K562 (cell line): Measurements from ENCODE around the gene RBM5. TPM values are rescaled to one million over a fixed set of nuclear protein-coding genes. Genes with fewer than 3 reads are reported as not detected.

Source experiments
- FOXK2 ChIP-seq, 2 experiments: fragments of 450-650 bp; IDR thresholded peaks in 1 of 2; conservative IDR thresholded peaks in 1 of 2; 2 replicates each; pipeline ENCODE4 v1.6.1; 2016; ENCODE audit warnings: low read depth in 2 of 2, mild to moderate bottlenecking in 1 of 2
- ID3 ChIP-seq, 2 experiments: fragments of 250-450 bp in 1 of 2; fragments of 450-650 bp in 1 of 2; sonication (Bioruptor Pico) in 1 of 2; IDR thresholded peaks; 2 replicates each; pipeline versions ENCODE4 v1.6.1 to v1.8.0; 2016 to 2021; ENCODE audit warnings: mild to moderate bottlenecking in 2 of 2, moderate library complexity in 2 of 2, missing compliant biosample characterization in 1 of 2, missing genetic modification characterization in 1 of 2
- KHSRP ChIP-seq: fragments of 450-650 bp; IDR thresholded peaks from 2 replicates; pipeline ENCODE4 v1.6.1; 2017
- NR2C2 ChIP-seq, 2 experiments: fragments of 200-800 bp in 1 of 2; sonication (Bioruptor generic) in 1 of 2; sonication (generic) in 1 of 2; formaldehyde crosslinking in 1 of 2; IDR thresholded peaks; 2 replicates each; pipeline versions ENCODE4 v1.6.1 to v1.8.0; 2016 to 2022; ENCODE audit warnings: mild to moderate bottlenecking in 1 of 2, missing compliant biosample characterization in 1 of 2, missing genetic modification characterization in 1 of 2, missing genetic modification reagents in 1 of 2
- PHF8 ChIP-seq: fragments of 200-600 bp; sonication (generic); IDR thresholded peaks from 2 replicates; pipeline ENCODE4 v1.6.1; 2012; ENCODE audit warnings: mixed run types, mild to moderate bottlenecking, inconsistent platforms, low read length, moderate library complexity, borderline replicate concordance
- PPARD ChIP-seq: fragments of 250-450 bp; sonication (Bioruptor Pico); IDR thresholded peaks from 2 replicates; pipeline ENCODE4 v1.8.0; 2022; ENCODE audit warnings: inconsistent platforms, mild to moderate bottlenecking, moderate library complexity
- PRMT5 ChIP-seq: sonication (generic); formaldehyde crosslinking; IDR thresholded peaks from 2 replicates; pipeline ENCODE4 v1.5.0; 2020; ENCODE audit warnings: missing genetic modification reagents
- PYGO2 ChIP-seq: fragments of 450-650 bp; IDR thresholded peaks from 2 replicates; pipeline ENCODE4 v1.6.1; 2016; ENCODE audit warnings: mild to moderate bottlenecking, missing genetic modification characterization, moderate library complexity, missing compliant biosample characterization
- SAP30 ChIP-seq: fragments of 200-600 bp; sonication (generic); IDR thresholded peaks from 2 replicates; pipeline ENCODE4 v1.6.1; 2012; ENCODE audit warnings: borderline replicate concordance, low read depth, mild to moderate bottlenecking, moderate library complexity, low read length, control low read depth, inconsistent platforms; ENCODE audit not compliant: insufficient read depth, poor library complexity, severe bottlenecking
- STAT5B ChIP-seq: fragments of 250-450 bp; sonication (Bioruptor Pico); IDR thresholded peaks from 2 replicates; pipeline ENCODE4 v1.8.0; 2021; ENCODE audit warnings: mild to moderate bottlenecking, inconsistent platforms
- STAT6 ChIP-seq: sonication (generic); formaldehyde crosslinking; IDR thresholded peaks from 2 replicates; pipeline ENCODE4 v1.8.1; 2023; ENCODE audit warnings: mild to moderate bottlenecking, missing genetic modification reagents
- TGIF2 ChIP-seq: sonication (generic); formaldehyde crosslinking; IDR thresholded peaks from 2 replicates; pipeline ENCODE4 v1.8.1; 2022; ENCODE audit warnings: mild to moderate bottlenecking, missing genetic modification reagents, moderate library complexity
- VEZF1 ChIP-seq: fragments of 200-800 bp; sonication (Bioruptor generic); IDR thresholded peaks from 2 replicates; pipeline ENCODE4 v1.6.1; 2017; ENCODE audit warnings: missing genetic modification characterization, missing compliant biosample characterization
- XRCC4 ChIP-seq: IDR thresholded peaks from one replicate; pipeline ENCODE4 v1.6.1; 2011; ENCODE audit not compliant: insufficient read depth, insufficient read length; ENCODE audit errors: extremely low read depth
- polyA plus RNA-seq, 8 experiments: library from polyadenylated mRNA; depleted of rRNA in 4 of 8; stranded (reverse) in 5 of 8; unstranded in 3 of 8; fragments of >200 nt; fragmentation: Nextera tagmentation in 2 of 8; fragmentation: Illumina TruSeq in 1 of 8; extraction: Ambion mirVana in 2 of 8; extraction: Trizol in 1 of 8; gene quantifications; 2 replicates each; pipeline versions ENCODE4 v1.2.1 to v1.2.3, GENCODE V29; 2011 to 2014; ENCODE audit warnings: inconsistent platforms in 1 of 8, missing spikeins in 1 of 8
- total RNA-seq, 7 experiments: library from RNA; depleted of rRNA in 6 of 7; stranded (reverse); fragments of >200 nt in 6 of 7; fragmentation: Illumina TruSeq in 2 of 7; extraction: Trizol in 2 of 7; gene quantifications; 2 replicates each; pipeline versions ENCODE4 v1.2.1 to v1.2.3, GENCODE V29; 2011 to 2021; ENCODE audit warnings: low replicate concordance in 1 of 7
- TF ChIP-seq, protein P1 (sequence below), 2 experiments: fragments of 200-800 bp in 1 of 2; sonication (Bioruptor generic) in 1 of 2; sonication (generic) in 1 of 2; formaldehyde crosslinking in 1 of 2; IDR thresholded peaks in 1 of 2; conservative IDR thresholded peaks in 1 of 2; 2 replicates each; pipeline versions ENCODE4 v1.5.0 to v1.6.1; 2016 to 2020; ENCODE audit warnings: missing compliant biosample characterization in 1 of 2, missing genetic modification characterization in 1 of 2, missing genetic modification reagents in 1 of 2
- TF ChIP-seq, protein P2 (sequence below): sonication (generic); formaldehyde crosslinking; IDR thresholded peaks from 2 replicates; pipeline ENCODE4 v1.8.1; 2023; ENCODE audit warnings: mild to moderate bottlenecking, missing genetic modification reagents, moderate library complexity

Gene RBM5
- total and polyA plus RNA-seq, 9 of the 15 experiments (the other 6 are each of a cell fraction or from before 2014, with no cell fraction given): 24.5 to 153 (median 81.6) TPM

DNA sequence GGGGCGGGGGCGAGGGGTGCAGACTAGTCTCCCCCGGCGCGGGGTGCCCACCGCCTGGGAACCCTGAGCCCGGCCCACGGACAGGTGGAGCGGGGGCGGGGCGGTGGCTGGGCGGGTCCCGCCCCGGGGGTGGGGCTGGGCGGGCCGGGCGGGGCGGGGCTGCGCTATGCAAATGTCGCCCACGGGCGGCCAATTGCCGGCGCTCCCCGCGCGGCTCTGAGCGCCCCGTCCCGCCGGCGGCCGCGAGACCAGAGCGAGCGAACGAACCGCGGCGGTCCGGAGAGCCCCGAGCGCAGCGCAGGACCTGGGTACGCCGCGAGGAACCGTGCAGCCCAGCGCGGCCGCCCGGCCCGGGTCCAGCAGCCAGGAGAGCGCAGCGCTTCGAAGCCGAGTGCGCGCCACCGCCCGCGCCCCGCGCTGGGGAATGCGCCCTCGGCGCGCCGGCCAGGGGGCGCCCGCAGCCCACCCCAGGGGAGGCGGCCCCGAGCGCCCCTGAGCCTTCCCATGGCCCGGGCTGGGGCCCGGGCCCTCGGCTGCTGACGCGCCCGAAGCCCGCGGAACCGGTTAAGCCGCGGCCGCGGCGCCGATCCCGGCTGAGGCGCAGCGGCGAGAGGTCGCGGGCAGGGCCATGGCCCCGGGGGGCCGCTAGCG, 66.2 kb downstream of the RBM5 start, which contains the start of gene SEMA3F (continued):
- TF ChIP-seq ID3 (CRISPR knock-in tag; IDR thresholded peaks at IDR 0.05): no peak
- no peak for TF ChIP-seq ID3 (tag; IDR thresholded peaks at IDR 0.05)
- no peak for TF ChIP-seq NR2C2 (CRISPR knock-in tag; IDR thresholded peaks at IDR 0.05)
- no peak for TF ChIP-seq NR2C2 (tag; IDR thresholded peaks at IDR 0.05)
- no peak for TF ChIP-seq PPARD (CRISPR knock-in tag)
- no peak for TF ChIP-seq STAT5B (CRISPR knock-in tag)
- TF ChIP-seq PHF8: peak; percentile 60; the same call in 1 of the 2 replicates
- TF ChIP-seq VEZF1 (CRISPR knock-in tag): peak; percentile 46; the same call in 1 of the 2 replicates
- no peak for TF ChIP-seq PYGO2 (tag)
- TF ChIP-seq, protein P1, sequence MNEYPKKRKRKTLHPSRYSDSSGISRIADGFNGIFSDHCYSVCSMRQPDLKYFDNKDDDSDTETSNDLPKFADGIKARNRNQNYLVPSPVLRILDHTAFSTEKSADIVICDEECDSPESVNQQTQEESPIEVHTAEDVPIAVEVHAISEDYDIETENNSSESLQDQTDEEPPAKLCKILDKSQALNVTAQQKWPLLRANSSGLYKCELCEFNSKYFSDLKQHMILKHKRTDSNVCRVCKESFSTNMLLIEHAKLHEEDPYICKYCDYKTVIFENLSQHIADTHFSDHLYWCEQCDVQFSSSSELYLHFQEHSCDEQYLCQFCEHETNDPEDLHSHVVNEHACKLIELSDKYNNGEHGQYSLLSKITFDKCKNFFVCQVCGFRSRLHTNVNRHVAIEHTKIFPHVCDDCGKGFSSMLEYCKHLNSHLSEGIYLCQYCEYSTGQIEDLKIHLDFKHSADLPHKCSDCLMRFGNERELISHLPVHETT (CRISPR knock-in tag; conservative IDR thresholded peaks at IDR 0.05 in 1 of 2, IDR thresholded peaks at IDR 0.05 in 1 of 2): no peak
- no peak for TF ChIP-seq TGIF2
- TF ChIP-seq PRMT5 (CRISPR knock-in tag): no peak
- no peak for TF ChIP-seq FOXK2 (conservative IDR thresholded peaks at IDR 0.05 in 1 of 2, IDR thresholded peaks at IDR 0.05 in 1 of 2; ENCODE audit: low read depth in 2 of 2)
- TF ChIP-seq, protein P2, sequence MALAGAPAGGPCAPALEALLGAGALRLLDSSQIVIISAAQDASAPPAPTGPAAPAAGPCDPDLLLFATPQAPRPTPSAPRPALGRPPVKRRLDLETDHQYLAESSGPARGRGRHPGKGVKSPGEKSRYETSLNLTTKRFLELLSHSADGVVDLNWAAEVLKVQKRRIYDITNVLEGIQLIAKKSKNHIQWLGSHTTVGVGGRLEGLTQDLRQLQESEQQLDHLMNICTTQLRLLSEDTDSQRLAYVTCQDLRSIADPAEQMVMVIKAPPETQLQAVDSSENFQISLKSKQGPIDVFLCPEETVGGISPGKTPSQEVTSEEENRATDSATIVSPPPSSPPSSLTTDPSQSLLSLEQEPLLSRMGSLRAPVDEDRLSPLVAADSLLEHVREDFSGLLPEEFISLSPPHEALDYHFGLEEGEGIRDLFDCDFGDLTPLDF (CRISPR knock-in tag): no peak
- TF ChIP-seq KHSRP: no peak
- no peak for TF ChIP-seq XRCC4
- no peak for TF ChIP-seq SAP30
- no peak for TF ChIP-seq STAT6 (CRISPR knock-in tag)
